Prostate gland (tissue), 2 donors: Measurements from ENCODE around the gene FXYD6.

Experiments used
- POLR2A ChIP-seq: fragments of 450-650 bp; IDR thresholded peaks from one replicate; pipeline ENCODE4 v1.6.1; 2016; ENCODE audit warnings: antibody characterized with exemption, mild to moderate bottlenecking
- TF ChIP-seq, protein P1 (sequence below), 4 experiments: fragments of 200-600 bp in 2 of 4; fragments of 450-650 bp in 2 of 4; sonication (generic) in 2 of 4; IDR thresholded peaks; 1 replicate in 3 of 4; 2 replicates in 1 of 4; pipeline ENCODE4 v1.5.1; 2016 to 2019; ENCODE audit warnings: antibody characterized with exemption in 4 of 4, mild to moderate bottlenecking in 2 of 4, moderate library complexity in 2 of 4

DNA sequence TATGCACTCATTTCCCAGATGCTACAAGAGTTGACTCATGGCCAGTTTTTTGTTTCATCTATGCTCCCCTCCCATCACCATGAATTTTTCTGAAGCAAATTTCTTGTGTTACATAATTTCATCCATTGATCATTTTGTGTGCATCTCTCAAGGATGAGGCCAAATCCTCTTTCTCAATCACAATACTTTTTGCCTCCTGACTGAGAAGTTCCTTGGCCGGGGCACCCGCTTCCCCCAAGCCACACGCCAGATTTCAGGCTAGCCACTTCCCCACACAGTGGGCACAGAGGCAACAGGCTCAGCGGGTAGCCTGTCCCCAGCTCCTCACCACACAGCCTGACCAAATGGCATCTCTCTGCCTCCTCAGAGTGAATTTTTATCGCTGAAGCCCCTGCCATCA is 69.6 kb downstream of the FXYD6 start:
- TF ChIP-seq, protein P1, sequence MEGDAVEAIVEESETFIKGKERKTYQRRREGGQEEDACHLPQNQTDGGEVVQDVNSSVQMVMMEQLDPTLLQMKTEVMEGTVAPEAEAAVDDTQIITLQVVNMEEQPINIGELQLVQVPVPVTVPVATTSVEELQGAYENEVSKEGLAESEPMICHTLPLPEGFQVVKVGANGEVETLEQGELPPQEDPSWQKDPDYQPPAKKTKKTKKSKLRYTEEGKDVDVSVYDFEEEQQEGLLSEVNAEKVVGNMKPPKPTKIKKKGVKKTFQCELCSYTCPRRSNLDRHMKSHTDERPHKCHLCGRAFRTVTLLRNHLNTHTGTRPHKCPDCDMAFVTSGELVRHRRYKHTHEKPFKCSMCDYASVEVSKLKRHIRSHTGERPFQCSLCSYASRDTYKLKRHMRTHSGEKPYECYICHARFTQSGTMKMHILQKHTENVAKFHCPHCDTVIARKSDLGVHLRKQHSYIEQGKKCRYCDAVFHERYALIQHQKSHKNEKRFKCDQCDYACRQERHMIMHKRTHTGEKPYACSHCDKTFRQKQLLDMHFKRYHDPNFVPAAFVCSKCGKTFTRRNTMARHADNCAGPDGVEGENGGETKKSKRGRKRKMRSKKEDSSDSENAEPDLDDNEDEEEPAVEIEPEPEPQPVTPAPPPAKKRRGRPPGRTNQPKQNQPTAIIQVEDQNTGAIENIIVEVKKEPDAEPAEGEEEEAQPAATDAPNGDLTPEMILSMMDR (IDR thresholded peaks at IDR 0.05): no peak
- TF ChIP-seq POLR2A: no peak
